Measurements from ENCODE around the gene GPR15LG. TPM values are rescaled to one million over a fixed set of nuclear protein-coding genes. Genes with fewer than 3 reads are reported as not detected.

Gene GPR15LG
- total and polyA plus RNA-seq, 2 donors = 16.6 to 18.6 TPM

- no peak overlapping the region for H3K4me3 ChIP-seq (ENCODE audit: low read depth, low read length)
- no peaks in the 10 kb centered on the region for H3K4me1 ChIP-seq (ENCODE audit: insufficient read depth)
- H3K27ac ChIP-seq (ENCODE audit: low read depth) = no peak overlapping the region
- WGBS = 55% methylated on average over 6 of the region's 6 CpGs
- H3K36me3 ChIP-seq (ENCODE audit: insufficient read depth) = no peaks in the 10 kb centered on the region
- no peak for DNase-seq (ENCODE audit: extremely low spot score)
These were observed 50.9 kb downstream of the GPR15LG start for GRCh38 chr10:84224411-84225028.

GRCh38 chr10:84225427-84226173, 52.0 kb downstream of the GPR15LG start, which contains the start of gene LRIT2:
TSS of gene LRIT2 (minus strand) at chr10:84225544. CDS start at chr10:84225520, 24 bp downstream.
- 61% methylated on average over 6 of the region's 6 CpGs for WGBS
- Histone ChIP-seq H3K27ac (ENCODE audit: low read depth) (no peak within 1 kb of the TSS), H3K36me3 (ENCODE audit: insufficient read depth) (no peaks in the 10 kb centered on the region), H3K4me3 (ENCODE audit: low read depth, low read length) (no peak within 1 kb of the TSS), H3K4me1 (ENCODE audit: insufficient read depth) (no peaks in the 10 kb centered on the region)
- no peak for DNase-seq (ENCODE audit: extremely low spot score)

GRCh38 chr10:84226616-84227015, 53.0 kb downstream of the GPR15LG start:
- Histone ChIP-seq H3K4me1 (ENCODE audit: insufficient read depth) (no peaks in the 10 kb centered on the region), H3K36me3 (ENCODE audit: insufficient read depth) (no peaks in the 10 kb centered on the region), H3K27ac (ENCODE audit: low read depth) (no peak overlapping the region), H3K4me3 (ENCODE audit: low read depth, low read length) (no peak overlapping the region)
- DNase-seq (ENCODE audit: extremely low spot score) = no peak
- 73% methylated on average over 3 of the region's 3 CpGs for WGBS

- DNase-seq (ENCODE audit: extremely low spot score) = no peak
- WGBS = 61% methylated on average over 4 of the region's 4 CpGs
- H3K4me1 ChIP-seq (ENCODE audit: insufficient read depth) = no peaks in the 10 kb centered on the region
- no peak overlapping the region for H3K27ac ChIP-seq (ENCODE audit: low read depth)
- H3K4me3 ChIP-seq (ENCODE audit: low read depth, low read length) = no peak overlapping the region
- no peaks in the 10 kb centered on the region for H3K36me3 ChIP-seq (ENCODE audit: insufficient read depth)
These were observed 54.2 kb downstream of the GPR15LG start for GRCh38 chr10:84227810-84228209.

GRCh38 chr10:84230359-84230758, 56.8 kb downstream of the GPR15LG start:
- no peak overlapping the region for H3K27ac ChIP-seq (ENCODE audit: low read depth)
- H3K36me3 ChIP-seq (ENCODE audit: insufficient read depth) = no peaks in the 10 kb centered on the region
- DNase-seq (ENCODE audit: extremely low spot score) = no peak
- H3K4me3 ChIP-seq (ENCODE audit: low read depth, low read length) = no peak overlapping the region
- no peaks in the 10 kb centered on the region for H3K4me1 ChIP-seq (ENCODE audit: insufficient read depth)
- WGBS = 82% methylated on average over 1 of the region's 1 CpG

- WGBS = 82% methylated on average over 10 of the region's 10 CpGs
These were observed 58.8 kb downstream of the GPR15LG start for GRCh38 chr10:84232376-84232775.

GRCh38 chr10:84233940-84234339, 60.3 kb downstream of the GPR15LG start:
- H3K4me1 ChIP-seq (ENCODE audit: insufficient read depth) = no peaks in the 10 kb centered on the region
- no peak overlapping the region for H3K4me3 ChIP-seq (ENCODE audit: low read depth, low read length)
- no peak overlapping the region for H3K27ac ChIP-seq (ENCODE audit: low read depth)
- no peak for DNase-seq (ENCODE audit: extremely low spot score)
- H3K36me3 ChIP-seq (ENCODE audit: insufficient read depth) = no peaks in the 10 kb centered on the region
- WGBS = 85% methylated on average over 4 of the region's 4 CpGs

More at GRCh38 chr10:84232376-84232775, 58.8 kb downstream of the GPR15LG start:
- H3K4me3 ChIP-seq (ENCODE audit: low read depth, low read length) = no peak overlapping the region
- H3K36me3 ChIP-seq (ENCODE audit: insufficient read depth) = no peaks in the 10 kb centered on the region
- no peak for DNase-seq (ENCODE audit: extremely low spot score)
- H3K4me1 ChIP-seq (ENCODE audit: insufficient read depth) = no peaks in the 10 kb centered on the region
- H3K27ac ChIP-seq (ENCODE audit: low read depth) = no peak overlapping the region

- no peak overlapping the region for H3K4me3 ChIP-seq (ENCODE audit: low read depth, low read length)
- no peak overlapping the region for H3K27ac ChIP-seq (ENCODE audit: low read depth)
- no peaks in the 10 kb centered on the region for H3K36me3 ChIP-seq (ENCODE audit: insufficient read depth)
- 90% methylated on average over 4 of the region's 4 CpGs for WGBS
- H3K4me1 ChIP-seq (ENCODE audit: insufficient read depth) = no peaks in the 10 kb centered on the region
- DNase-seq (ENCODE audit: extremely low spot score) = no peak
These were observed 60.9 kb downstream of the GPR15LG start for GRCh38 chr10:84234479-84234878.

Other genes with a start within 250 kb of the GPR15LG start
- gene GHITM, start 34.3 kb upstream of the GPR15LG start, total RNA-seq = 108 TPM
- gene GHITM, start 34.3 kb upstream of the GPR15LG start, polyA plus RNA-seq = 172 TPM
- gene CDHR1, start 20.7 kb downstream of the GPR15LG start, total RNA-seq = 0.32 TPM
- gene CDHR1, start 20.7 kb downstream of the GPR15LG start, polyA plus RNA-seq = 0.08 TPM
- gene LRIT2, start 51.7 kb downstream of the GPR15LG start, total RNA-seq = not detected
- not detected for gene LRIT2, start 51.7 kb downstream of the GPR15LG start, polyA plus RNA-seq
- not detected for gene LRIT1, start 67.7 kb downstream of the GPR15LG start, total RNA-seq
- not detected for gene LRIT1, start 67.7 kb downstream of the GPR15LG start, polyA plus RNA-seq
- gene RGR, start 71.3 kb downstream of the GPR15LG start, total RNA-seq = 0.74 TPM
- 0.27 TPM for gene RGR, start 71.3 kb downstream of the GPR15LG start, polyA plus RNA-seq
- gene CCSER2, start 154.8 kb downstream of the GPR15LG start, total RNA-seq = 75.4 TPM
- gene CCSER2, start 154.8 kb downstream of the GPR15LG start, polyA plus RNA-seq = 22.1 TPM

All from urinary bladder (tissue), 4 donors.